ENCODE measurements around the gene FOXP2.

The FOXP2 gene

GRCh38 chr7:114530057-114530611 lies 115.5 kb downstream of the FOXP2 start (continued):
- TF ChIP-seq ZNF830 (tag by site-specific recombination; IDR thresholded peaks at IDR 0.05; ENCODE audit: low read depth) (no peak), ZBTB20 (tag by site-specific recombination; IDR thresholded peaks at IDR 0.05) (peak; percentile 82; the same call in 1 of the 2 replicates), MZF1 (tag by site-specific recombination; IDR thresholded peaks at IDR 0.05; ENCODE audit: borderline replicate concordance) (peak; percentile 64; the same call in 1 of the 2 replicates), ZNF426 (tag by site-specific recombination; IDR thresholded peaks at IDR 0.05) (peak; percentile 4; the same call in 1 of the 2 replicates), SCRT2 (tag by site-specific recombination; IDR thresholded peaks at IDR 0.05) (peak; percentile 99), GLI2 (tag by site-specific recombination; IDR thresholded peaks at IDR 0.05; ENCODE audit: borderline replicate concordance, low read depth) (peak; percentile 96), ZNF138 (tag by site-specific recombination; IDR thresholded peaks at IDR 0.05; ENCODE audit: borderline replicate concordance) (no peak), INSM2 (tag by site-specific recombination; IDR thresholded peaks at IDR 0.05) (peak; percentile 87), AEBP2 (tag by site-specific recombination; IDR thresholded peaks at IDR 0.05; ENCODE audit: borderline replicate concordance) (0 out of 2 replicates have a peak, but pooled peaks have one; percentile 29), ZNF529 (tag by site-specific recombination; IDR thresholded peaks at IDR 0.05; ENCODE audit: insufficient replicate concordance) (no peak), ATF2 (tag by site-specific recombination; IDR thresholded peaks at IDR 0.05; ENCODE audit: low read depth) (peak; percentile 66; the same call in 1 of the 2 replicates), PRDM10 (tag by site-specific recombination; IDR thresholded peaks at IDR 0.05) (peak; percentile 89), TSHZ1 (tag by site-specific recombination; IDR thresholded peaks at IDR 0.05; ENCODE audit: borderline replicate concordance) (peak; percentile 81), ZNF223 (tag by site-specific recombination; IDR thresholded peaks at IDR 0.05) (no peak), ZNF76 (tag by site-specific recombination; IDR thresholded peaks at IDR 0.05; ENCODE audit: borderline replicate concordance, low read depth) (peak; percentile 56; the same call in 1 of the 2 replicates), BCL6B (tag by site-specific recombination; IDR thresholded peaks at IDR 0.05) (peak; percentile 88), ZBTB8A (tag by site-specific recombination; IDR thresholded peaks at IDR 0.05) (peak; percentile 87), ZNF776 (tag by site-specific recombination; IDR thresholded peaks at IDR 0.05; ENCODE audit: borderline replicate concordance) (no peak), ZNF639 (tag by site-specific recombination; IDR thresholded peaks at IDR 0.05) (peak; percentile 69; the same call in 1 of the 2 replicates), KLF1 (tag by site-specific recombination; IDR thresholded peaks at IDR 0.05) (peak; percentile 86), ZBTB44 (tag by site-specific recombination; IDR thresholded peaks at IDR 0.05) (peak; percentile 94)

Data from HEK293 (cell line).